K562 (cell line): ENCODE data around the gene BHLHE40. TPM values are rescaled to one million over a fixed set of nuclear protein-coding genes. Genes with fewer than 3 reads are reported as not detected.

Source experiments
- CLOCK ChIP-seq: fragments of 250-450 bp; sonication (Bioruptor Pico); IDR thresholded peaks from 2 replicates; pipeline ENCODE4 v1.4.0; 2020; ENCODE audit warnings: mild to moderate bottlenecking, moderate library complexity, borderline replicate concordance
- E2F3 ChIP-seq: fragments of 250-450 bp; sonication (Bioruptor Pico); IDR thresholded peaks from 2 replicates; pipeline ENCODE4 v1.4.0; 2020; ENCODE audit warnings: mild to moderate bottlenecking
- HDGF ChIP-seq: fragments of 450-650 bp; IDR thresholded peaks from 2 replicates; pipeline ENCODE4 v1.6.1; 2016
- HLTF ChIP-seq: fragments of 450-650 bp; IDR thresholded peaks from 2 replicates; pipeline ENCODE4 v1.6.1; 2016
- HMBOX1 ChIP-seq: sonication (generic); IDR thresholded peaks from 2 replicates; pipeline ENCODE4 v1.6.1; 2016
- IRF2 ChIP-seq: sonication (generic); formaldehyde crosslinking; IDR thresholded peaks from 2 replicates; pipeline ENCODE4 v1.8.1; 2022; ENCODE audit warnings: mild to moderate bottlenecking, missing genetic modification reagents
- LEF1 ChIP-seq: fragments of 450-650 bp; IDR thresholded peaks from 2 replicates; pipeline ENCODE4 v1.6.1; 2016; ENCODE audit warnings: mild to moderate bottlenecking
- PKNOX1 ChIP-seq: fragments of 450-650 bp; IDR thresholded peaks from 2 replicates; pipeline ENCODE4 v1.6.1; 2016
- RBM22 ChIP-seq: fragments of 200-400 bp; formaldehyde crosslinking; IDR thresholded peaks from 2 replicates; pipeline ENCODE4 v1.6.1; 2018; ENCODE audit warnings: low read length, low read depth; ENCODE audit not compliant: poor library complexity, severe bottlenecking
- RBM25 ChIP-seq: fragments of 200-400 bp; formaldehyde crosslinking; IDR thresholded peaks from 2 replicates; pipeline ENCODE4 v1.6.1; 2018; ENCODE audit warnings: low read length, low read depth, moderate library complexity; ENCODE audit not compliant: severe bottlenecking
- STAT5B ChIP-seq: fragments of 250-450 bp; sonication (Bioruptor Pico); IDR thresholded peaks from 2 replicates; pipeline ENCODE4 v1.8.0; 2021; ENCODE audit warnings: mild to moderate bottlenecking, inconsistent platforms
- TEAD1 ChIP-seq, 2 experiments: fragments of 450-650 bp in 1 of 2; sonication (generic) in 1 of 2; formaldehyde crosslinking; IDR thresholded peaks; 2 replicates each; pipeline versions ENCODE4 v1.4.0 to v1.8.0; 2020 to 2022; ENCODE audit warnings: mild to moderate bottlenecking in 2 of 2, missing genetic modification reagents in 1 of 2
- ZBTB34 ChIP-seq: fragments of 250-450 bp; sonication (Bioruptor Pico); IDR thresholded peaks from 2 replicates; pipeline ENCODE4 v1.8.0; 2021; ENCODE audit warnings: mild to moderate bottlenecking, moderate library complexity
- ZNF23 ChIP-seq: fragments of 250-450 bp; sonication (Bioruptor Pico); IDR thresholded peaks from 2 replicates; pipeline ENCODE4 v1.4.0; 2020; ENCODE audit warnings: mild to moderate bottlenecking
- polyA plus RNA-seq, 8 experiments: library from polyadenylated mRNA; depleted of rRNA in 4 of 8; stranded (reverse) in 5 of 8; unstranded in 3 of 8; fragments of >200 nt; fragmentation: Nextera tagmentation in 2 of 8; fragmentation: Illumina TruSeq in 1 of 8; extraction: Ambion mirVana in 2 of 8; extraction: Trizol in 1 of 8; gene quantifications; 2 replicates each; pipeline versions ENCODE4 v1.2.1 to v1.2.3, GENCODE V29; 2011 to 2014; ENCODE audit warnings: inconsistent platforms in 1 of 8, missing spikeins in 1 of 8
- total RNA-seq, 7 experiments: library from RNA; depleted of rRNA in 6 of 7; stranded (reverse); fragments of >200 nt in 6 of 7; fragmentation: Illumina TruSeq in 2 of 7; extraction: Trizol in 2 of 7; gene quantifications; 2 replicates each; pipeline versions ENCODE4 v1.2.1 to v1.2.3, GENCODE V29; 2011 to 2021; ENCODE audit warnings: low replicate concordance in 1 of 7
- TF ChIP-seq, protein P1 (sequence below): fragments of 450-650 bp; IDR thresholded peaks from 2 replicates; pipeline ENCODE4 v1.6.1; 2014; ENCODE audit warnings: low read depth, mild to moderate bottlenecking, moderate library complexity, borderline replicate concordance
- TF ChIP-seq, protein P2 (sequence below): fragments of 450-650 bp; IDR thresholded peaks from 2 replicates; pipeline ENCODE4 v1.6.1; 2016; ENCODE audit warnings: antibody characterized with exemption
- TF ChIP-seq, protein P3 (sequence below): fragments of 200-800 bp; sonication (Bioruptor generic); IDR thresholded peaks from 2 replicates; pipeline ENCODE4 v1.6.1; 2017; ENCODE audit warnings: missing genetic modification characterization, missing compliant biosample characterization

BHLHE40 gene
- total and polyA plus RNA-seq, 9 of the 15 experiments (the other 6 are each of a cell fraction or from before 2014, with no cell fraction given): 12.0 to 83.9 (median 31.4) TPM

DNA sequence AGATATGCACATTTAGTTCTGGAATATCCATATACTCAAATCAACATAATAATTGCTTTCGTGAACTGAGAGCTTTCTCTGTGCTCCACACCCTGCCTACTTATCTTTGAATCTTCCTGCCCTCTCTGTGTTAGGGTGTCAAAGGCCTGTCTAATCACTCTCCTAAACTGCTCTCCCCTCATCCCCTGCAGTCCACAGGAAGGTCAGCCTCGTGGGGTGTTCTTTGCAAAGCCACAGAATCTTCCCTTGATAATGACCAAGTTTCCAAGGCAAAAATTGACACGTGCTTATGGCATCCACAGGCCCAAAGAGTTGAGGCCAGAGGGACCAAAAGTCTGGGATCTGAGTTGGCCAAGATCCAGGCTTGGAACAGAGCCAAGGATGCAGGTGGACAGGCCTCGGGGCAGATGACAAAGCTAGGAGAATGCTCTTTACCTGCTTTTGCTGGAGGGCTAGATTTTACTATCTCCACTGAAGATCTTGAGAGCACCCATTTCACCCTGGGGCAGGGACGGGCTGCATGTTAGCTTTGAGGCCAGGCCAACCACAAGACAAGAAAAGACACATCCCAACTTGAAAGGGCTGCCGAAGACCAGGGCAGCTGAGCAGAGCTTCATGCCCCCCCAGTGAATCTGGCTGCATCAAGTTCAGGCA, 20.4 kb downstream of the BHLHE40 start (continued):
- TF ChIP-seq CLOCK (CRISPR knock-in tag) (no peak; the same call in 1 of the 2 replicates), IRF2 (no peak), HMBOX1 (no peak), STAT5B (CRISPR knock-in tag) (no peak), LEF1 (peak; percentile 36; the same call in 1 of the 2 replicates), PKNOX1 (peak; percentile 64), E2F3 (CRISPR knock-in tag) (no peak), RBM25 (no peak), ZNF23 (CRISPR knock-in tag) (peak; percentile 66; the same call in 1 of the 2 replicates), RBM22 (no peak), TEAD1 (CRISPR knock-in tag; IDR thresholded peaks at IDR 0.05) (peak in 1 of 2 experiments; percentile 82; a peak in 2 of 4 replicates), HDGF (0 out of 2 replicates have a peak, but pooled peaks have one; percentile 48), ZBTB34 (CRISPR knock-in tag) (no peak), HLTF (no peak)
- TF ChIP-seq, protein P1, sequence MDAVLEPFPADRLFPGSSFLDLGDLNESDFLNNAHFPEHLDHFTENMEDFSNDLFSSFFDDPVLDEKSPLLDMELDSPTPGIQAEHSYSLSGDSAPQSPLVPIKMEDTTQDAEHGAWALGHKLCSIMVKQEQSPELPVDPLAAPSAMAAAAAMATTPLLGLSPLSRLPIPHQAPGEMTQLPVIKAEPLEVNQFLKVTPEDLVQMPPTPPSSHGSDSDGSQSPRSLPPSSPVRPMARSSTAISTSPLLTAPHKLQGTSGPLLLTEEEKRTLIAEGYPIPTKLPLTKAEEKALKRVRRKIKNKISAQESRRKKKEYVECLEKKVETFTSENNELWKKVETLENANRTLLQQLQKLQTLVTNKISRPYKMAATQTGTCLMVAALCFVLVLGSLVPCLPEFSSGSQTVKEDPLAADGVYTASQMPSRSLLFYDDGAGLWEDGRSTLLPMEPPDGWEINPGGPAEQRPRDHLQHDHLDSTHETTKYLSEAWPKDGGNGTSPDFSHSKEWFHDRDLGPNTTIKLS: no peak
- TF ChIP-seq, protein P2, sequence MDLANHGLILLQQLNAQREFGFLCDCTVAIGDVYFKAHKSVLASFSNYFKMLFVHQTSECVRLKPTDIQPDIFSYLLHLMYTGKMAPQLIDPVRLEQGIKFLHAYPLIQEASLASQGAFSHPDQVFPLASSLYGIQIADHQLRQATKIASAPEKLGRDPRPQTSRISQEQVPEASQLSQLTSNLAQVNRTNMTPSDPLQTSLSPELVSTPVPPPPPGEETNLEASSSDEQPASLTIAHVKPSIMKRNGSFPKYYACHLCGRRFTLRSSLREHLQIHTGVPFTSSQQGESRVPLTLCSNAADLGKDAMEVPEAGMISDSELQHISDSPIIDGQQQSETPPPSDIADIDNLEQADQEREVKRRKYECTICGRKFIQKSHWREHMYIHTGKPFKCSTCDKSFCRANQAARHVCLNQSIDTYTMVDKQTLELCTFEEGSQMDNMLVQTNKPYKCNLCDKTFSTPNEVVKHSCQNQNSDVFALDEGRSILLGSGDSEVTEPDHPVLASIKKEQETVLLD: peak; percentile 43; the same call in 1 of the 2 replicates
- TF ChIP-seq, protein P3, sequence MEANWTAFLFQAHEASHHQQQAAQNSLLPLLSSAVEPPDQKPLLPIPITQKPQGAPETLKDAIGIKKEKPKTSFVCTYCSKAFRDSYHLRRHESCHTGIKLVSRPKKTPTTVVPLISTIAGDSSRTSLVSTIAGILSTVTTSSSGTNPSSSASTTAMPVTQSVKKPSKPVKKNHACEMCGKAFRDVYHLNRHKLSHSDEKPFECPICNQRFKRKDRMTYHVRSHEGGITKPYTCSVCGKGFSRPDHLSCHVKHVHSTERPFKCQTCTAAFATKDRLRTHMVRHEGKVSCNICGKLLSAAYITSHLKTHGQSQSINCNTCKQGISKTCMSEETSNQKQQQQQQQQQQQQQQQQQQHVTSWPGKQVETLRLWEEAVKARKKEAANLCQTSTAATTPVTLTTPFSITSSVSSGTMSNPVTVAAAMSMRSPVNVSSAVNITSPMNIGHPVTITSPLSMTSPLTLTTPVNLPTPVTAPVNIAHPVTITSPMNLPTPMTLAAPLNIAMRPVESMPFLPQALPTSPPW (CRISPR knock-in tag): 0 out of 2 replicates have a peak, but pooled peaks have one; percentile 15
